ENCODE data around the gene PRPF6. TPM values are rescaled to one million over a fixed set of nuclear protein-coding genes. Genes with fewer than 3 reads are reported as not detected.

PRPF6 gene
- total RNA-seq, 2 experiments from 2014 or later = 45.1 to 73.7 TPM

- intact Hi-C loops (cut with micrococcal nuclease; ENCODE audit: unreplicated experiment) = no loop called here
- no peak overlapping the region for H3K4me3 ChIP-seq (ENCODE audit: low read depth, low read length, poor library complexity, severe bottlenecking)
- BruUV-seq (replicated peaks) = no TSS peak
- H3K36me3 ChIP-seq (ENCODE audit: insufficient read depth, low read length) = no peaks in the 10 kb centered on the region
- H3K4me1 ChIP-seq (ENCODE audit: insufficient read depth, low read length, poor library complexity, severe bottlenecking) = peaks cover 14% of the 10 kb centered on the region
- no peak for DNase-seq (ENCODE audit: low spot score)
- CTCF ChIA-PET (ENCODE audit: unreplicated experiment) = no interaction called here
- no peaks in the 10 kb centered on the region for H4K20me1 ChIP-seq (ENCODE audit: insufficient read depth, low read length)
- H3K9me2 ChIP-seq (ENCODE audit: insufficient read depth, low read length) = no peaks in the 10 kb centered on the region
- H3K9me3 ChIP-seq (ENCODE audit: low read length) = no peaks in the 10 kb centered on the region
- H3K27ac ChIP-seq (ENCODE audit: low read depth, low read length, poor library complexity, severe bottlenecking) = no peak overlapping the region
- H2AFZ ChIP-seq (ENCODE audit: low read length) = no peak overlapping the region
- no peak for TF ChIP-seq EZH2phosphoT487 (IDR thresholded peaks at IDR 0.05; ENCODE audit: borderline replicate concordance, low read depth, low read length)
- no peak for TF ChIP-seq CTCF (conservative IDR thresholded peaks at IDR 0.05; ENCODE audit: low read length)
- POLR2A ChIA-PET = no interaction called here
- H3K4me2 ChIP-seq (ENCODE audit: low read length) = no peak overlapping the region
- H3K79me2 ChIP-seq (ENCODE audit: insufficient read depth, low read depth, low read length) = no peaks in the 10 kb centered on the region
These were observed 74.5 kb downstream of the PRPF6 start for GRCh38 chr20:64055396-64055892.

GRCh38 chr20:64055893-64056638, 75.1 kb downstream of the PRPF6 start:
- ChIA-PET CTCF (ENCODE audit: unreplicated experiment) (no interaction called here), POLR2A (no interaction called here)
- H3K4me3 ChIP-seq (ENCODE audit: low read depth, low read length, poor library complexity, severe bottlenecking) = no peak overlapping the region
- no peaks in the 10 kb centered on the region for H4K20me1 ChIP-seq (ENCODE audit: insufficient read depth, low read length)
- H3K4me2 ChIP-seq (ENCODE audit: low read length) = no peak overlapping the region
- H3K27ac ChIP-seq (ENCODE audit: low read depth, low read length, poor library complexity, severe bottlenecking) = no peak overlapping the region
- H3K36me3 ChIP-seq (ENCODE audit: insufficient read depth, low read length) = no peaks in the 10 kb centered on the region
- BruUV-seq (replicated peaks) = no TSS peak
- H3K9me3 ChIP-seq (ENCODE audit: low read length) = no peaks in the 10 kb centered on the region
- H3K4me1 ChIP-seq (ENCODE audit: insufficient read depth, low read length, poor library complexity, severe bottlenecking) = peaks cover 14% of the 10 kb centered on the region
- H3K79me2 ChIP-seq (ENCODE audit: insufficient read depth, low read depth, low read length) = no peaks in the 10 kb centered on the region
- TF ChIP-seq EZH2phosphoT487 (IDR thresholded peaks at IDR 0.05; ENCODE audit: borderline replicate concordance, low read depth, low read length) (no peak), CTCF (conservative IDR thresholded peaks at IDR 0.05; ENCODE audit: low read length) (no peak)
- DNase-seq (ENCODE audit: low spot score) = no peak
- no peaks in the 10 kb centered on the region for H3K9me2 ChIP-seq (ENCODE audit: insufficient read depth, low read length)
- no peak overlapping the region for H2AFZ ChIP-seq (ENCODE audit: low read length)
- intact Hi-C loops (cut with micrococcal nuclease; ENCODE audit: unreplicated experiment) = no loop called here

- Histone ChIP-seq H3K79me2 (ENCODE audit: insufficient read depth, low read depth, low read length) (no peaks in the 10 kb centered on the region), H4K20me1 (ENCODE audit: insufficient read depth, low read length) (no peaks in the 10 kb centered on the region), H3K4me1 (ENCODE audit: insufficient read depth, low read length, poor library complexity, severe bottlenecking) (peaks cover 14% of the 10 kb centered on the region), H3K9me3 (ENCODE audit: low read length) (no peaks in the 10 kb centered on the region), H3K27ac (ENCODE audit: low read depth, low read length, poor library complexity, severe bottlenecking) (no peak overlapping the region), H3K4me2 (ENCODE audit: low read length) (no peak overlapping the region), H2AFZ (ENCODE audit: low read length) (no peak overlapping the region), H3K4me3 (ENCODE audit: low read depth, low read length, poor library complexity, severe bottlenecking) (no peak overlapping the region), H3K36me3 (ENCODE audit: insufficient read depth, low read length) (no peaks in the 10 kb centered on the region), H3K9me2 (ENCODE audit: insufficient read depth, low read length) (no peaks in the 10 kb centered on the region)
- ChIA-PET CTCF (ENCODE audit: unreplicated experiment) (no interaction called here), POLR2A (no interaction called here)
- TF ChIP-seq EZH2phosphoT487 (IDR thresholded peaks at IDR 0.05; ENCODE audit: borderline replicate concordance, low read depth, low read length) (no peak), CTCF (conservative IDR thresholded peaks at IDR 0.05; ENCODE audit: low read length) (no peak)
- BruUV-seq (replicated peaks) = no TSS peak
- intact Hi-C loops (cut with micrococcal nuclease; ENCODE audit: unreplicated experiment) = no loop called here
- DNase-seq (ENCODE audit: low spot score) = no peak
These were observed 75.6 kb downstream of the PRPF6 start for GRCh38 chr20:64056639-64056888.
